ENCODE results near the gene CHSY3.

CHSY3 gene
- total RNA-seq, result 0 to 0.36 (median 0) reads per million in 9 experiments

GRCh38 chr5:129904102-129904666, at the start of gene CHSY3:
Gene CHSY3, plus strand, starts transcription at chr5:129904465.
- peak; percentile 37 for ATAC-seq (replicated peaks)
- Mint-ChIP-seq H3K36me3 (ENCODE audit: insufficient read depth) (no peaks in the 10 kb centered on the region), H3K4me3 (peak within 1 kb of the TSS; percentile 81 to 82), H3K9me3 (peaks cover 0 to 7% of the 10 kb centered on the region in 2 donors), H3K27ac (no peak within 1 kb of the TSS), H3K4me1 (ENCODE audit: low read depth in 2 of 2) (peaks cover 11 to 14% of the 10 kb centered on the region in 2 donors), H3K27me3 (peaks cover 29 to 51% of the 10 kb centered on the region in 2 donors)
- no peak for DNase-seq

DNA sequence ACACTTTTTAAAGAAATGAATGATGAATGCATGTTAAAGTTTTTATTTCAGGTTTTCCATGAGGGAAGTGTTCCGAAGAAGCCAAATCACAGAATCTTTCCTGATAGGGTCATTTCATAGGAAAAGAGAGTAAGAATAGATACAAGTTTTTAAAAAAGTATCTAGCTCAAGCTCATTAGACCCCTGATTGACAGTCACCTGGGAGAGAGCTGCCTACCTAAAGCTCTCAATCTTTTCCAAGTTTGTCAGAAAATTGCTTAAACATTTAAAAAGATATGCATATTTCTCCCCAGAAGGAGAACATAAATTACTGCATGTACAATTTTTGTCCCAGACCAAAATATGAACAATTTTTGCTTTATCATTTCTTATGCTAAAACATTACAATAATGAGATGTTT, 47.9 kb upstream of the CHSY3 start:
- no peak for ATAC-seq (replicated peaks)
- Mint-ChIP-seq H3K4me3 (no peak overlapping the region), H3K4me1 (ENCODE audit: low read depth in 2 of 2) (no peaks in the 10 kb centered on the region)

DNA sequence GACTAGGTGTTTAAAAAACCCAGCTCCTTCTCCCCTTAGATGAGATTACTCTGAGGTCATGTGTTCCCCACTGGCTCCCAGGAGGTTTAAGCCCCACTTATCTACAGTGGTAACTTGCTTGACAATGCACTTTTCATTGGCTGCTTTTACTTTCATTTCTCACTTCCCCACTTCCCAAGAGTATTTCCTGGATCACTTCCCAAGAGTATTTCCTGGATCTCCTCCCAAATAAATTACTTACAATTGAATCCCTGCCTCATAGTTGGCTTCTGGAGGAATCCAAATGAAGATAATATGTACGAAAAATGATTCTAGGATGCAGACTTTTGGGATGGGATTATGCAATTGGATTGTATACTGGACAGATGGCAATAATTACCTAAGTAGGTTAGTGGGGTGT, 47.1 kb upstream of the CHSY3 start:
- Mint-ChIP-seq H3K27me3 (no peaks in the 10 kb centered on the region), H3K36me3 (ENCODE audit: insufficient read depth) (no peaks in the 10 kb centered on the region), H3K9me3 (no peaks in the 10 kb centered on the region), H3K4me3 (no peak overlapping the region), H3K27ac (no peak overlapping the region), H3K4me1 (ENCODE audit: low read depth in 2 of 2) (no peaks in the 10 kb centered on the region)
- DNase-seq (no peak), ATAC-seq (replicated peaks) (no peak)

More for the DNA sequence above, 47.9 kb upstream of the CHSY3 start:
- no peaks in the 10 kb centered on the region for H3K9me3 Mint-ChIP-seq
- H3K27me3 Mint-ChIP-seq, result no peaks in the 10 kb centered on the region
- no peaks in the 10 kb centered on the region for H3K36me3 Mint-ChIP-seq (ENCODE audit: insufficient read depth)
- no peak overlapping the region for H3K27ac Mint-ChIP-seq
- no peak for DNase-seq

DNA sequence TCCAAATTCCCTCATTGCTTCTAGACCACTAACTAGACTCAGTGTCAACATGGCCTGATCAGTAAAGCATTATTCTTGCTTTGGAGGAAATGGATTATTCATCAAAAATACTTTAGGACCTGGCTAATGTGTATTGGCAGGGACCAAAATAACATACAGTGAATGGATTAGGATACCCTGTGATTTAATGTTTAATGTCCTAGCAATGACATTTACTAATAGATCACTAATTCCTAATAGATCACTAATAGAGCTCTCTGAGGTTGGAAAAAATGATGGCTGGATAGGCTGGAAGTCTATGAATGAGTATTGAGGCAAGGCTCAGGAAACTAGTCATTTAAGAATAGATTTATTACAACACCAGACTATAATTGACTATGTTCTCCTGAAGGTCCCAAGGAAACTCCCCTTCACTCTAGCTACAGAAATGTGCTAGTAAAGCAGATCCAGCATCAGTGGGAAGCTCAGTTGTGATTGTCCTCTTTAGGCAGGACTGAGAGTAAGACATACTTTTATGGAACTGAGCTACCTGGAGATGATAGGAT, 46.1 kb upstream of the CHSY3 start:
- Mint-ChIP-seq H3K27me3 (no peaks in the 10 kb centered on the region), H3K4me3 (no peak overlapping the region), H3K4me1 (ENCODE audit: low read depth in 2 of 2) (no peaks in the 10 kb centered on the region), H3K36me3 (ENCODE audit: insufficient read depth) (no peaks in the 10 kb centered on the region), H3K27ac (no peak overlapping the region), H3K9me3 (no peaks in the 10 kb centered on the region)
- no peak for ATAC-seq (replicated peaks)
- no peak for DNase-seq

DNA sequence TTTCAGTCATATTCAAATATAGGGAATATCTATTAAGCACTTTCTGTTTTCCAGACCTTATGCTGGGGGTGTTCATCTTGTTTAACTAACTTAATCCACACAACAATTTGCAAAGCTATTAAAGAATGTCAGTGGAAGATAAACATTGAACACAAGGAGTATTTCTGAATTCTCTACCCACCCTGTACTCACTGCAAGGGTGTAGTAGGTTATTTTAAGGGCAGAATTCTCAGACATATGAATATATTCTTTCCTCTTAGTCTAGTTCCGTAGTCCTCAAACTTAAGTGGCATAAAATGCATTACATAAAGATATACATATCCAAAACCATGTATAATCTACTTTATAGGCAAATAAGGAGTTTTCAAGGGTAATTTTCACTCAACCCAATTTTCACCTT, 19.9 kb upstream of the CHSY3 start:
- ATAC-seq (replicated peaks), result no peak

DNA sequence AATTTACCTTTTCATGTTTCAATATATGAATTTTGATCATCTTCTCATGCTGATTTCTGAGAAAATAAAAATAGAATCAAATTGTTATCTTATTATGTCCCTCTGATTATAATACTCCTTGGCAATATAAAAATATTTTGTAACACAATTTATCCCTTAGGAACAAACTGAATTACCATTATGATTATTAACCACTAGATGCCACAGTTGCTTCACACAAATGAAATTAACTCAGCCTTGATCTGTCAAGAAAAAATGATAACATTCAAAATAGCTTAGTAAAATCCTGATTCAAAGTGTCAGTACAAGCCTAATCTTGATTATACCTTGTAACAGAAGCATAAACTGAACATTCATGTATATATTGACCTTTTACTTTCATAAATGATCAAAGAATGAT, 4.8 kb upstream of the CHSY3 start:
- peaks cover 5% of the 10 kb centered on the region in 2 donors for H3K4me1 Mint-ChIP-seq (ENCODE audit: low read depth in 2 of 2)
- no peak for DNase-seq
- no peak for ATAC-seq (replicated peaks)

More for the DNA sequence above, 19.9 kb upstream of the CHSY3 start:
- DNase-seq, result no peak
- Mint-ChIP-seq H3K4me1 (ENCODE audit: low read depth in 2 of 2) (no peaks in the 10 kb centered on the region), H3K36me3 (ENCODE audit: insufficient read depth) (no peaks in the 10 kb centered on the region), H3K9me3 (no peaks in the 10 kb centered on the region), H3K27me3 (no peaks in the 10 kb centered on the region), H3K4me3 (no peak overlapping the region), H3K27ac (no peak overlapping the region)

GRCh38 chr5:129902816-129903215, 1.4 kb upstream of the CHSY3 start:
- no peak for ATAC-seq (replicated peaks)
- peaks cover 11 to 14% of the 10 kb centered on the region in 2 donors for H3K4me1 Mint-ChIP-seq (ENCODE audit: low read depth in 2 of 2)
- H3K36me3 Mint-ChIP-seq (ENCODE audit: insufficient read depth), result no peaks in the 10 kb centered on the region
- H3K27ac Mint-ChIP-seq, result no peak overlapping the region
- peaks cover 29 to 43% of the 10 kb centered on the region in 2 donors for H3K27me3 Mint-ChIP-seq
- H3K4me3 Mint-ChIP-seq, result no peak overlapping the region
- DNase-seq, result no peak
- peaks cover 0 to 7% of the 10 kb centered on the region in 2 donors for H3K9me3 Mint-ChIP-seq

More for the DNA sequence above, 4.8 kb upstream of the CHSY3 start:
- H3K9me3 Mint-ChIP-seq, result peaks cover 0 to 7% of the 10 kb centered on the region in 2 donors
- no peak overlapping the region for H3K4me3 Mint-ChIP-seq
- H3K27me3 Mint-ChIP-seq, result peaks cover 14 to 24% of the 10 kb centered on the region in 2 donors
- H3K27ac Mint-ChIP-seq, result no peak overlapping the region
- H3K36me3 Mint-ChIP-seq (ENCODE audit: insufficient read depth), result no peaks in the 10 kb centered on the region

DNA sequence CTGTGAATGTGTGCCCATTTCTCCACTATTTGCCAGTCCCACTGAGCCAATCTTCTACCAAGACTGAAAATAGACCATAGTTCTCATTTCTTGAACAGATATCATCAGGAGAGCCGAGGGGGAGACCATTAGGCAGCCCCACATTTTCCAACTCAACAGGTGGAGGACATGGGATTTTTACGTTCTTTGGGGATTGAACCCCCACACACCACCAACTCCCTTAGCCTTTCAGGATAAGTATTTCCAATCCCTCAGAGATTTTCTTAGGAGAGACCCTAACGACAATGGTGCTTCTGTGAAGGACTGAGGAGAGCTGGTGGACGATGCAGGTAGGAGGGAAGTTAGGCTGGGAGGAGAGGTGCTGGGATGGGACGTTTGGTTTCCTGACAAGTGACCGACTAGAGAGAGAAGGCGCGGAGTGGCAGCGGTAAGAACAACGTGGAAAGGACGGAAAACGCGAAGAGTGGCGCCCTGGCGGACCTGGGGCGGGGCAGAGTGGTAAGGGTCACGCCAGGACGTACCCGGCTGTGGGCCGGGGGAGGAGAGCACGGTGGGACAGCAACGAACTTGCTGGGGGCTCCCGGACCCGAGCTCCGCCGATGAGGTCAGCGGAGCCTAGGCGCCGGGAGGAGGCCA, 681 bp upstream of the CHSY3 start:
- peak overlapping the region; percentile 81 to 82 for H3K4me3 Mint-ChIP-seq
- H3K9me3 Mint-ChIP-seq, result peaks cover 0 to 7% of the 10 kb centered on the region in 2 donors
- no peaks in the 10 kb centered on the region for H3K36me3 Mint-ChIP-seq (ENCODE audit: insufficient read depth)
- H3K4me1 Mint-ChIP-seq (ENCODE audit: low read depth in 2 of 2), result peaks cover 11 to 14% of the 10 kb centered on the region in 2 donors
- no peak for ATAC-seq (replicated peaks)
- DNase-seq, result no peak
- H3K27me3 Mint-ChIP-seq, result peaks cover 29 to 51% of the 10 kb centered on the region in 2 donors
- H3K27ac Mint-ChIP-seq, result no peak overlapping the region

- H3K4me3 Mint-ChIP-seq, result peak overlapping the region; percentile 73 to 76
- H3K27me3 Mint-ChIP-seq, result peaks cover 29 to 51% of the 10 kb centered on the region in 2 donors
- peaks cover 11 to 14% of the 10 kb centered on the region in 2 donors for H3K4me1 Mint-ChIP-seq (ENCODE audit: low read depth in 2 of 2)
- ATAC-seq (replicated peaks) (peak; percentile 17), DNase-seq (no peak)
- peaks cover 0 to 7% of the 10 kb centered on the region in 2 donors for H3K9me3 Mint-ChIP-seq
- H3K27ac Mint-ChIP-seq, result no peak overlapping the region
- H3K36me3 Mint-ChIP-seq (ENCODE audit: insufficient read depth), result no peaks in the 10 kb centered on the region
Observed at GRCh38 chr5:129904667-129905472, 605 bp downstream of the CHSY3 start.

GRCh38 chr5:129905473-129906176, 1.4 kb downstream of the CHSY3 start:
- Mint-ChIP-seq H3K4me1 (ENCODE audit: low read depth in 2 of 2) (peaks cover 11 to 14% of the 10 kb centered on the region in 2 donors), H3K4me3 (peak overlapping the region; percentile 73 to 76), H3K27ac (no peak overlapping the region), H3K36me3 (ENCODE audit: insufficient read depth) (no peaks in the 10 kb centered on the region), H3K27me3 (peaks cover 29 to 51% of the 10 kb centered on the region in 2 donors), H3K9me3 (peaks cover 0 to 7% of the 10 kb centered on the region in 2 donors)
- ATAC-seq (replicated peaks) (no peak), DNase-seq (no peak)

DNA sequence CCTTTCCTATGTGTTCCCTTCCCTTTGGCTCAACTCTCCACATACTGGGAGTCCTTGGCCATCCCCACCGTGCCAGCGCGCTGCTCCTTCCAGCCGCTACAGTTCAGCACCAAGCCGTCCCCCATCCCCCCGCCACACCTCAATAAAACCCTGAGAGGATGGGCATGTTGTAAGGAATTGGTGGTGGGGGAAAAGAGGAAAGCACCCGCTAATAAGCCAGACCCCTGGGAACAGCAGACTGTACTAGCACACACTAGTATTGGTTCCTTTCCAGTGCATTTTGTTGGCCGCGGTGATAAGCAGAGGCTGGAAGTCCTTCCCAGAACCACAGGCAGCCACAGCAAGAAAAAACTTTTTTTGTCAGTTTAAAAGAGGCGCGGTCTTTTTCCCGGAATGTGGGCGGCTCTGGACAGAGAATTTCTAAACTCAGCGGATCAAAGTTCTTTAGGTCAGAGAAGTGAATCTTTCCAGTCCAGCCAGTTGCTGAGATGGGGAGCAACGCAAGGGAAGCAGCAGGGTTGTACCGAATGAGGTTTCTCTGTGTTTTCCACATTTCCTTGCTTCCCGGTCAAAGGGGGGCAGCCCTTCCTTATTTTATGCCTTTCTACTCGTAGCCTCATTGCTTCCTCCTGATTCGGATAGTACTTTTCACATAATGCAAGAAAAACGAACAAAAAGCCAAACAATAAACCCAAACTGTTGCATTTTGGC, 2.1 kb downstream of the CHSY3 start:
- H3K27me3 Mint-ChIP-seq, result peaks cover 26 to 46% of the 10 kb centered on the region in 2 donors

DNA sequence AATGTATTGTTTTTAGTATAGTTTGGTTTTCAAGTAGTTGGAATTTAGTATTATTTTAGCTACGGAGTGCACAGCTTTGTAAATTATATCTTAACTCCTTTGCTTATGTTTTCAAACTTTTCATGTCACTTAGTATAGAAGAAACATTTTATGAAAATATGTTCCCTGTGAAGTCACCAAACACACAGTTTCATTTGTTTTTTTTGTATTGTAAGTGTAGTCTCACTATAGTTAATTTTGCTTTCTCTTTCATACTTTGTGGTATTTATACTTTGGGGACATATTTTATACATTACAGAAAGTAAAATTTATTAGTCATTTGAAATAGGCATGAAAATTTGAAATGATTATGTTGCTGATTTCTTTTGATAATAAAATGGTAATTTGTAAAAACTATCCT, 5.0 kb downstream of the CHSY3 start:
- no peaks in the 10 kb centered on the region for H3K36me3 Mint-ChIP-seq (ENCODE audit: insufficient read depth)
- DNase-seq (no peak), ATAC-seq (replicated peaks) (no peak)
- H3K9me3 Mint-ChIP-seq, result no peaks in the 10 kb centered on the region
- H3K27ac Mint-ChIP-seq, result no peak overlapping the region
- H3K27me3 Mint-ChIP-seq, result peaks cover 15 to 27% of the 10 kb centered on the region in 2 donors
- H3K4me3 Mint-ChIP-seq, result no peak overlapping the region
- peaks cover 6 to 8% of the 10 kb centered on the region in 2 donors for H3K4me1 Mint-ChIP-seq (ENCODE audit: low read depth in 2 of 2)

More for the DNA sequence above, 2.1 kb downstream of the CHSY3 start:
- Mint-ChIP-seq H3K4me3 (peak overlapping the region; percentile 73 to 76), H3K27ac (no peak overlapping the region), H3K36me3 (ENCODE audit: insufficient read depth) (no peaks in the 10 kb centered on the region), H3K4me1 (ENCODE audit: low read depth in 2 of 2) (peaks cover 11 to 14% of the 10 kb centered on the region in 2 donors), H3K9me3 (peaks cover 0 to 7% of the 10 kb centered on the region in 2 donors)
- no peak for DNase-seq
- no peak for ATAC-seq (replicated peaks)

All from effector memory CD8-positive, alpha-beta T cell (primary cell).